ENCODE measurements around the gene RBM23. TPM values are rescaled to one million over a fixed set of nuclear protein-coding genes. Genes with fewer than 3 reads are reported as not detected.

RBM23 gene
- total RNA-seq, 1 donor = 122 TPM

DNA sequence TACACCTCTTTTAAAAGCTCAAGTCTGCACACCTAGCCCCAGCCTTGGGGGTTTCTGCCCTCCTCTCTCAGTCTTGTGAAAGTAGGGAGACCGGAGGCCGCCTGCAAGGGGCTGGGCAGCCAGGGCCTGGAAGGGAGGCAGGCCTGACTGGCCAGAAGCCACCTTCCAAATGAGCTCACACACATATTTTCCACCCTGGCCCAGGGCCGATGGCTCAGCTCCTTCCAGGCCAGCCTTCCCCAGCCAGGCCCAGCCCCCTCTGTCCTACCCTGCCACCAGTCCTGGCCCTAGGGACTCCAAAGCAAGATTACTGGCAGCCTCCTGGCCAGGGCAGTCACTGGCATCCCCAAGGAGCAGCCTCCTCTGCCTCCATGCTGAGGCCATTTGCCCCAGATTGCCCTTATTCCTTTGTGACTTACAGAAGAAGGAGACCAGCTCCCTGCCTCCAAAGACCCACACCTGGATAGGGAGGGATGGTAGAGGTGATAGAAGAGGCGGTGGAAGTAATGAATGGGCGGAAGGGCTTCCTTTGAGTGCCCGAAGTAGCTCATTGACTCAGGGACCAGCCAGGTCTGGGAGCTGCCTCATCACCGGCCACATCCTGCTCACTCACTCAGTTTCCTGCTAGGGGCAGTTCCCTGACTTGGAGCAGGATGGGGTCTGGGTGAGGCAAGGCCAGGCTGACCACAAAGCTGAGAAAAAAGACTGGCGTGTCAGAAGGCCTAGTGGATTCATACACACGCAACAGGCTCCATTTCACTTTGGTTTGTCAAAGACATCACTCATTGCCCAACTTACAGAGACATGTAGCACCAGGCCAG, 67.8 kb downstream of the RBM23 start:
- H3K9me3 ChIP-seq (ENCODE audit: low read depth, low read length) = no peaks in the 10 kb centered on the region
- H3K4me3 ChIP-seq (ENCODE audit: low read length) = no peak overlapping the region
- peaks cover 21% of the 10 kb centered on the region for H3K4me1 ChIP-seq (ENCODE audit: insufficient read depth, low read length)
- H3K27me3 ChIP-seq (ENCODE audit: insufficient read depth, low read length) = peaks cover 8% of the 10 kb centered on the region

DNA sequence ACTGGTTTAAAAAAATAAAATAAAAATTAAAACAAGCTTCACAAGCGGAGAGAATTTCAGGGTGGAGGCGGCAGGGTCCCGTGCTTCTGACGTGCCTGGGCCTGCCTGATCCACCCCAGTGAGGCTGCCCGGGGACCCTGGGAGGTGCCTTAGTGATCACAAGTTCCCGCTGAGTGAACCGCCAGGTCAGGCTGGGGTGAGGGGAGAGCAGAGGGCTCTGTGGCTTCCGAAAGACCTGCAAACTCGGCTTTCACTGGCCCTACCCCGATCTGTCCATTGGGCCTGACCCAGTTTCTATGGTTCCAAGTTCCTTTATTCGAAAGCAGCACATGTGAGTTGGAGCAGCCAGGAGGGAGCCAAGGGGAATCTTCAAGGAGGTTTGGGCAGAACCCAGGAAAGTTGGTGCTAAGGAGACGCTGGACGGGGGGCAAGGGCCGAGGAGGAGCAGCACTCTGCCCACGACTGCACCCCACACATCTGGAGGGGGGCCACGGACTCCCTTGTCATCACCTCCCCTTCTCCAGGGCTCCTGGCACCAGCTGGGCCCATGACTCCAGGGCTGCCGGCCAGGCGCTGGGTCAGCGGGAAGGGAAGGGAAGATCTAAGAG, 69.6 kb downstream of the RBM23 start:
- Histone ChIP-seq H3K4me1 (ENCODE audit: insufficient read depth, low read length) (peaks cover 21% of the 10 kb centered on the region), H3K9me3 (ENCODE audit: low read depth, low read length) (no peaks in the 10 kb centered on the region), H3K27me3 (ENCODE audit: insufficient read depth, low read length) (no peaks in the 10 kb centered on the region), H3K4me3 (ENCODE audit: low read length) (no peak overlapping the region)

DNA sequence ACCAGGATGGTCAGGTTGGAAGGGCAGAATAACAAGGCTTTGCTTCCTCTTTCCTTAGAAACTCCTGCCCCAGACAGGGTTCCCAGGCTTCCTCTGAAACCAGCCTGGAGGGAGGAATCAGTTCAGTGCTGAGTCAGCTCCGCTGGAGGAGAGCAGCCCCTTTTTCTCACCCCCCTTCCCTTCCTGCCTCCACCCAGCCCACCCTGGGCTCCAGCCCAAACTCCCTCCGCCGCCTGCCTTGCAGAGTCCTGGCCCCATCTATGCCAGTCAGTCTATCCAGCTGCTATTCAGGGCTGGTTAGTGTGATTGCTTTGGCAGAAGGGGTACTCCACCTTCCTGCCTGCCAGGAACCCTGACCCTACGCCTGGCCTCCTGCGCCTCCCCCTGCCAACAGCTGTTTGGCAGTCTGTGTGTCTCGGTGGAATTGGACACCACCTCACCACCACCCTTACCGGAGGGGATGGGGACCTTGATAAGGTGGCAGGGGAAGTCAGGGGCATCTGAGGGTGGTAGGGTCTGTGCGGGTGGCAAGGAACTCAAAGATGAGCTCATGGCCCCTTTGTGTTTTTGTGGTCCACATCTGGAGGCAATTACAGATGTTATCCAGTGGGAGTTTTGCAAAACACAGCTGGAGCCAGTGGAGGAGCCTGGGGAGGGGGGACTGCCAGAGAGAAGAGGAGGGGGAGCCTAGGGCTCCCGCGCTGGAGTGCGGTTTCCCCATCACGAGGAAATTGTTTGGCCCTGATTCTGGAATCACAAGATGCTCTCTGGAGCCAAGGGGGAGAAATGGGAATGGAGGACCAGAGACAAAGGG, 70.4 kb downstream of the RBM23 start:
- no peaks in the 10 kb centered on the region for H3K9me3 ChIP-seq (ENCODE audit: low read depth, low read length)
- peaks cover 20% of the 10 kb centered on the region for H3K4me1 ChIP-seq (ENCODE audit: insufficient read depth, low read length)
- H3K27me3 ChIP-seq (ENCODE audit: insufficient read depth, low read length) = no peaks in the 10 kb centered on the region
- H3K4me3 ChIP-seq (ENCODE audit: low read length) = no peak overlapping the region

- Histone ChIP-seq H3K9me3 (ENCODE audit: low read depth, low read length) (no peaks in the 10 kb centered on the region), H3K4me3 (ENCODE audit: low read length) (no peak overlapping the region), H3K27me3 (ENCODE audit: insufficient read depth, low read length) (no peaks in the 10 kb centered on the region), H3K4me1 (ENCODE audit: insufficient read depth, low read length) (peaks cover 12% of the 10 kb centered on the region)
Observed at GRCh38 chr14:22847661-22848341, 71.1 kb downstream of the RBM23 start.

DNA sequence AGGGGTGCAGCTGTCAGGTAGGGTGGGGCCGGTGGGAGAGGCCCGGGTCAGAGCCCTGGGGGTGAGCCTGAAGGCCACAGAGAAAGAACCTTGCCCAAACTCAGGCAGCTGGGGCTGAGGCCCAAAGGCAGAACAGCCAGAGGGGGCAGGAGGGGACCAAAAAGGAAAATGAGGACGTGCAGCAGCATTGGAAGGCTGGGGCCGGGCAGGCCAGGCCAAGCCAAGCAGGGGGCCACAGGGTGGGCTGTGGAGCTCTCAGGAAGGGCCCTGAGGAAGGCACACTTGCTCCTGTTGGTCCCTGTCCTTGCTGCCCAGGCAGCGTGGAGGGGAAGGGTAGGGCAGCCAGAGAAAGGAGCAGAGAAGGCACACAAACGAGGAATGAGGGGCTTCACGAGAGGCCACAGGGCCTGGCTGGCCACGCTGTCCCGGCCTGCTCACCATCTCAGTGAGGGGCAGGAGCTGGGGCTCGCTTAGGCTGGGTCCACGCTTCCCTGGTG, 72.1 kb downstream of the RBM23 start:
- Histone ChIP-seq H3K4me1 (ENCODE audit: insufficient read depth, low read length) (peaks cover 11% of the 10 kb centered on the region), H3K4me3 (ENCODE audit: low read length) (no peak overlapping the region), H3K9me3 (ENCODE audit: low read depth, low read length) (no peaks in the 10 kb centered on the region), H3K27me3 (ENCODE audit: insufficient read depth, low read length) (no peaks in the 10 kb centered on the region)

- Histone ChIP-seq H3K27me3 (ENCODE audit: insufficient read depth, low read length) (no peaks in the 10 kb centered on the region), H3K4me3 (ENCODE audit: low read length) (no peak overlapping the region), H3K9me3 (ENCODE audit: low read depth, low read length) (no peaks in the 10 kb centered on the region)
Observed at GRCh38 chr14:22845821-22846625, 72.9 kb downstream of the RBM23 start.

GRCh38 chr14:22845103-22845394, 73.9 kb downstream of the RBM23 start:
- no peak overlapping the region for H3K4me3 ChIP-seq (ENCODE audit: low read length)
- no peaks in the 10 kb centered on the region for H3K27me3 ChIP-seq (ENCODE audit: insufficient read depth, low read length)
- H3K4me1 ChIP-seq (ENCODE audit: insufficient read depth, low read length) = peaks cover 5% of the 10 kb centered on the region

More at GRCh38 chr14:22845821-22846625, 72.9 kb downstream of the RBM23 start:
- H3K4me1 ChIP-seq (ENCODE audit: insufficient read depth, low read length) = peaks cover 5% of the 10 kb centered on the region

GRCh38 chr14:22844221-22845102, 74.5 kb downstream of the RBM23 start:
- Histone ChIP-seq H3K27me3 (ENCODE audit: insufficient read depth, low read length) (no peaks in the 10 kb centered on the region), H3K9me3 (ENCODE audit: low read depth, low read length) (no peaks in the 10 kb centered on the region), H3K4me1 (ENCODE audit: insufficient read depth, low read length) (peaks cover 5% of the 10 kb centered on the region), H3K4me3 (ENCODE audit: low read length) (no peak overlapping the region)

More at GRCh38 chr14:22845103-22845394, 73.9 kb downstream of the RBM23 start:
- no peaks in the 10 kb centered on the region for H3K9me3 ChIP-seq (ENCODE audit: low read depth, low read length)

Other genes starting within 250 kb of the RBM23 start
- gene OXA1L, start 152.5 kb downstream of the RBM23 start, total RNA-seq = 128 TPM
- gene SLC7A7, start 103.7 kb downstream of the RBM23 start, total RNA-seq = 74.8 TPM
- 8.7 TPM for gene MRPL52, start 89.3 kb downstream of the RBM23 start, total RNA-seq
- 2.9 TPM for gene MMP14, start 82.6 kb downstream of the RBM23 start, total RNA-seq
- 46.7 TPM for gene LRP10, start 47.4 kb downstream of the RBM23 start, total RNA-seq
- gene REM2, start 35.9 kb downstream of the RBM23 start, total RNA-seq = 2.1 TPM
- gene PRMT5, start 10.2 kb upstream of the RBM23 start, total RNA-seq = 8.2 TPM
- gene HAUS4, start 37.9 kb upstream of the RBM23 start, total RNA-seq = 41.2 TPM
- gene AJUBA, start 63.4 kb upstream of the RBM23 start, total RNA-seq = 0.21 TPM
- 6.9 TPM for gene C14orf93, start 91.0 kb upstream of the RBM23 start, total RNA-seq
- gene PSMB5, start 115.8 kb upstream of the RBM23 start, total RNA-seq = 13.2 TPM
- not detected for gene PSMB11, start 123.1 kb upstream of the RBM23 start, total RNA-seq
- 0.63 TPM for gene CDH24, start 138.4 kb upstream of the RBM23 start, total RNA-seq
- 123 TPM for gene ACIN1, start 176.0 kb upstream of the RBM23 start, total RNA-seq
- gene C14orf119, start 176.4 kb upstream of the RBM23 start, total RNA-seq = 5.2 TPM
- not detected for gene CIROP, start 185.8 kb upstream of the RBM23 start, total RNA-seq
- gene CEBPE, start 200.1 kb upstream of the RBM23 start, total RNA-seq = 0.21 TPM

All from mononuclear cell (primary cell).